WERI-Rb-1 (cell line): ENCODE results near the gene ANKRD36C.
A peak's percentile ranks its signal among the peaks of the same experiment; 100 is the strongest.
"Not testable (repeated sequence)": the region's sequence is repeated elsewhere in the genome, so short reads cannot be mapped to it uniquely, and the experiment has no call there.

ENCODE experiments used
- DNase-seq: peaks from one replicate; pipeline ENCODE4 v3.0.0-alpha.2; 2020
- H3K27ac ChIP-seq: fragments of 250-450 bp; sonication (Bioruptor Pico); 2 replicates; pipeline ENCODE4 v1.5.1; 2020; ENCODE audit warnings: mild to moderate bottlenecking, moderate library complexity
- H3K27me3 ChIP-seq: fragments of 250-450 bp; sonication (Bioruptor Pico); 2 replicates; pipeline ENCODE4 v1.5.1; 2021; ENCODE audit warnings: mild to moderate bottlenecking, low read depth, moderate library complexity; ENCODE audit not compliant: insufficient read depth, severe bottlenecking
- H3K36me3 ChIP-seq: fragments of 250-450 bp; sonication (Bioruptor Pico); 2 replicates; pipeline ENCODE4 v1.5.1; 2020; ENCODE audit warnings: mild to moderate bottlenecking, moderate library complexity
- H3K4me3 ChIP-seq: 2 replicates; pipeline ENCODE4 v1.5.1; 2011; ENCODE audit warnings: low read depth, mild to moderate bottlenecking, control low read depth, low read length
- H3K9me3 ChIP-seq: fragments of 250-450 bp; sonication (Bioruptor Pico); 2 replicates; pipeline ENCODE4 v1.5.1; 2021; ENCODE audit warnings: mild to moderate bottlenecking, moderate library complexity; ENCODE audit not compliant: severe bottlenecking
- CTCF ChIP-seq: IDR thresholded peaks from 2 replicates; pipeline ENCODE4 v1.5.1; 2011; ENCODE audit warnings: low read depth, mild to moderate bottlenecking, control low read depth, inconsistent platforms, low read length

ANKRD36C gene

GRCh38 chr2:96009833-96010232 lies 18.2 kb upstream of the ANKRD36C start:
- TF ChIP-seq CTCF, result 0 out of 2 replicates have a peak, but pooled peaks have one; percentile 6
- peak; percentile 21 for DNase-seq
- H3K9me3 ChIP-seq, H3K36me3 ChIP-seq, H3K27me3 ChIP-seq, H3K27ac ChIP-seq: not testable (repeated sequence)
- peak overlapping the region; percentile 46 for H3K4me3 ChIP-seq

GRCh38 chr2:96008051-96008450 lies 16.4 kb upstream of the ANKRD36C start:
- not testable (repeated sequence) for DNase-seq, H3K4me3 ChIP-seq, H3K27me3 ChIP-seq, H3K36me3 ChIP-seq, H3K27ac ChIP-seq, H3K9me3 ChIP-seq

- H3K27me3 ChIP-seq, H3K27ac ChIP-seq, H3K9me3 ChIP-seq, H3K36me3 ChIP-seq, DNase-seq, H3K4me3 ChIP-seq: not testable (repeated sequence)
Measured at GRCh38 chr2:96006248-96006647, 14.6 kb upstream of the ANKRD36C start.

- H3K36me3 ChIP-seq, H3K9me3 ChIP-seq, H3K27me3 ChIP-seq: not testable (repeated sequence)
- peak; percentile 74 for DNase-seq
- TF ChIP-seq CTCF, result peak; percentile 33; the same call in 1 of the 2 replicates
- Histone ChIP-seq H3K27ac (peak overlapping the region; percentile 86), H3K4me3 (peak overlapping the region; percentile 58)
Measured at GRCh38 chr2:95992520-95993272, 1.1 kb upstream of the ANKRD36C start.

GRCh38 chr2:95992102-95992501 lies 478 bp upstream of the ANKRD36C start:
- H3K9me3 ChIP-seq, H3K36me3 ChIP-seq: not testable (repeated sequence)
- H3K27ac ChIP-seq, result peak overlapping the region; percentile 86

GRCh38 chr2:95990884-95991283 lies 740 bp downstream of the ANKRD36C start:
- not testable (repeated sequence) for H3K27ac ChIP-seq, H3K9me3 ChIP-seq, DNase-seq, H3K27me3 ChIP-seq, H3K36me3 ChIP-seq
- peak overlapping the region; percentile 18; the same call in 1 of the 2 replicates for H3K4me3 ChIP-seq

More at GRCh38 chr2:95992102-95992501, 478 bp upstream of the ANKRD36C start:
- not testable (repeated sequence) for H3K27me3 ChIP-seq
- H3K4me3 ChIP-seq, result peak overlapping the region; percentile 58
- peak; percentile 30 for DNase-seq

- not testable (repeated sequence) for H3K9me3 ChIP-seq, DNase-seq, H3K36me3 ChIP-seq, H3K4me3 ChIP-seq, H3K27ac ChIP-seq, H3K27me3 ChIP-seq
Measured at GRCh38 chr2:95951662-95952061, 40.0 kb downstream of the ANKRD36C start.

- not testable (repeated sequence) for DNase-seq, H3K4me3 ChIP-seq, H3K27ac ChIP-seq, H3K9me3 ChIP-seq, H3K36me3 ChIP-seq, H3K27me3 ChIP-seq
Measured at GRCh38 chr2:95948039-95948438, 43.6 kb downstream of the ANKRD36C start.

- DNase-seq, H3K36me3 ChIP-seq, H3K9me3 ChIP-seq, H3K4me3 ChIP-seq, H3K27ac ChIP-seq, H3K27me3 ChIP-seq: not testable (repeated sequence)
Measured at GRCh38 chr2:95939947-95940346, 51.7 kb downstream of the ANKRD36C start.

GRCh38 chr2:95930740-95931139 lies 60.9 kb downstream of the ANKRD36C start:
- H3K9me3 ChIP-seq, H3K4me3 ChIP-seq, DNase-seq, H3K36me3 ChIP-seq, H3K27me3 ChIP-seq, H3K27ac ChIP-seq: not testable (repeated sequence)

GRCh38 chr2:95917007-95917406 lies 74.6 kb downstream of the ANKRD36C start:
- H3K36me3 ChIP-seq, H3K9me3 ChIP-seq, DNase-seq, H3K4me3 ChIP-seq, H3K27me3 ChIP-seq, H3K27ac ChIP-seq: not testable (repeated sequence)

- DNase-seq, H3K4me3 ChIP-seq, H3K36me3 ChIP-seq, H3K9me3 ChIP-seq, H3K27ac ChIP-seq, H3K27me3 ChIP-seq: not testable (repeated sequence)
Measured at GRCh38 chr2:95915131-95915530, 76.5 kb downstream of the ANKRD36C start.

- DNase-seq, H3K27ac ChIP-seq, H3K36me3 ChIP-seq, H3K4me3 ChIP-seq, H3K9me3 ChIP-seq, H3K27me3 ChIP-seq: not testable (repeated sequence)
Measured at GRCh38 chr2:95911431-95911830, 80.2 kb downstream of the ANKRD36C start.
